NCI-H345 (cell line): Measurements from ENCODE around the gene KIF3C.
"Not testable (repeated sequence)": the region's sequence is repeated elsewhere in the genome, so short reads cannot be mapped to it uniquely, and the experiment has no call there.

ENCODE experiments used
- DNase-seq: peaks from one replicate; lab custom pipeline; 2025; lab: John Stamatoyannopoulos, UW

The KIF3C gene

DNA sequence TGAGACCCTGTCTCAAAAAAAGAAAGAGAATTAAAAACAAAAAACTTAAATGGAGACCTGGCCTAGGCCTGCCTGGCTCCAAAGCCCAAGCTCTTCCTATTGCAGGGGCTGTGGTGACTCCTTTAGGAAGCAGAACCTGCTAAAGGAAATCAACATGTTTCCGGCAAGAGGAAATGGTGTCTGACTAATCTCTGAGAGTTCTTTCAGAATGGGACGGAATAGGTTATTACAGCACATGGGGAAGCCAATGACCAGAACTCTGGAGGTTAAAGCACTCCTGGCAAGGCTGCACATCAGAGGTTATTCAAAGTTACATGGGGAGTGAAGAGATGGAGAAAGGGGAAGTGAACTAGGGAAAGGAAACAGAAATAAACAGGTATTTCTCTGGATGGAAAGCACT, 21.4 kb downstream of the KIF3C start:
- no peak for DNase-seq

DNA sequence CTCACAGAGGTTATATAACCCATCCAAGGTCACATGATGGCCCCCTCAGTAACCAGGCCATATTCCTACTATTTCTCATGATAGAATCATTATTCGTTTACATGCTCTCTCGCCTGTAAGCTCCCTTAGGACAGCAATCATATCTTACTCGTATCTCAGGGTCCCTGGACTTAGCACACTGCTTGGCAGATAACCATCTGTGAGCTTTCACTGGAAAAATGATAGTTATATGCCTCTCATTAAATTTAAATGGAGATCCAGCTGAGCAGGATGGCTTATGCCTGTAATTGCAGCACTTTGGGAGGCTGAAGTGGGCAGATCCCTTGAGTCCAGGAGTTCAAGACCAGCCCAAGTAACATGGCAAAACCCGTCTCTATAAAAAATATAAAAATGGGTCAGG, 21.9 kb downstream of the KIF3C start:
- no peak for DNase-seq

DNA sequence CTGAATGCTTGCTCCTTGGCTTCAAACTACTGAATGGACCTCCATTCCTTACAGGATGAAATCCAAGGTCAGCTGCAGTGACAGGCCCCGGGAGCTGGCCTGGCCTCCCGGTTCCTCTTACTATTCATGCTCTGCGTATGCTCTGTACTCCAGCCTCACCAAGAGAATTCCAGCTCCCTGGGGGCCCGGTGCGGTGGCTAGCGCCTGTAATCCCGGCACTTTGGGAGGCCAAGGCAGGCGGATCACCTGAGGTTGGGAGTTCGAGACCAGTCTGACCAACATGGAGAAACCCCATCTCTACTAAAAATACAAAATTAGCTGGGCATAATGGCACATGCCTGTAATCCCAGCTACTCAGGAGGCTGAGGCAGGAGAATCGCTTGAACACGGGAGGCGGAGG, 23.7 kb downstream of the KIF3C start:
- not testable (repeated sequence) for DNase-seq

DNA sequence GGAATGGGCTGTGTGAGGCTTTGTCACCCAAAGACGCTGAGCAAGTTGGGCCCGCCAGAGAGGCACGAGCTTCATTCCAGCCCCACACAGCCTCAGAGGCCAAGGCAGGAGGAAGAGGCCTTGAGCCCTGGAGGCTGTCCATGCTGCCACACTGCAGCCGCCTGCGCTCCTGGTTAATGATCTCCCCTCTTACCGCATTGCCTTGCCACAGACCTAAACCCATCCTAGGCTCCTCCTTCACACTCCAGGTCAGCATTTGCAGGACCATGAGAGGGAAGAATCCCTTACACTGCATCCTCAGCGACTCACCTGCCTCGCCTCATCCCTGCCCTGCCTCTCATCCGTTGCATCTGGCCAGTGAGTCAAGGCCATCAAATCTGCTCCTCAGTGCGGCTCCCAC, 24.6 kb downstream of the KIF3C start:
- no peak for DNase-seq

DNA sequence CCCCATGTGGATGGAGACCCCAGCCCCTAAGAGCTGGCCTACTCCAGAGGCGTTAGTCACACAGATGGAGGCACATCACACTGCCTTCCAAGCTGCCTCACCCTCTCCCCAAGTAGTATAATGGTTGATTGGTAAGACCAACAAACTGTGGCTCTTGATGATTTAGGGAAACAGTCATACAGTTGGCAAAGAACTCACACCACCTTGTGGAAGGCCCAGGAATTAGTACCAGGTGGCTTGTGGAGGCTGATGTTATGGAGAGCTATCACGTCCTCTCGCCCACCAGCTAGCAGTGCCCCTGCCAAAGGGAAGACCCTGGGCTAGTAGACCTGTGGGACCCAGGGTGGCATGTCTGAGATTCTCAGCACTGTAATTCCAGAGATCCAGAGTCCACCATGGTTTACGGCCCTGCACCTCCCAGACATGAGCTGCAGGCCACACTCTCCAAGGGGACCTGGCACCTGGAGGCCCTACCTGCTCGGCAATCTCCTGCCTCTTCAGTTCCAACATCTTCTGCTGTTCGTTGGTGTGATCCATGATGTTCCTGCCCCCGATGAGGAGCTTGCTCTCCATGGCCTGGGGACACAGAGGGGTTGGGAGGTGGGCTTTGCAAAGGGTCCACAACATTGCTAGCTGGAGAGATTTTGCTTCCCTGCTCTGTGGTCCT, 26.3 kb downstream of the KIF3C start:
- DNase-seq = no peak

DNA sequence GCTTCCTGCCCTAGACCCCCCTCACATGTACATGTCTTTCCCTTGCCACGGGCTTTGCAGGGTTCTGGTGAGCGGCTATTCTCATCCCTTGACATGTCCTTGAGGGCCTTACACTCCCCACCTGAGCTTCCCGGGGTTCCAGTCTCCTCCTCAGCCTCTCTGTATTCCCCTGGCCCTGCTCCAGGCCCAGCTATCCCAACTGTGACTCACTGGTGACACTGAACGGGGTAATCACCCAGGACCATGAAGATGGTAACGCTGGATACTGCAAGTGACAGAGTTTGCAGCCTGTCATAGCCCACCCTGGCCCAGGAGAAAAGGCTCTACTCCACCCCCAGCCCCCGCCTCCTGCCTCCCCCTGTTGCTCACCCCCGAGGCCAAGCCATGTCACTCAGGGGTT, 27.3 kb downstream of the KIF3C start:
- no peak for DNase-seq

DNA sequence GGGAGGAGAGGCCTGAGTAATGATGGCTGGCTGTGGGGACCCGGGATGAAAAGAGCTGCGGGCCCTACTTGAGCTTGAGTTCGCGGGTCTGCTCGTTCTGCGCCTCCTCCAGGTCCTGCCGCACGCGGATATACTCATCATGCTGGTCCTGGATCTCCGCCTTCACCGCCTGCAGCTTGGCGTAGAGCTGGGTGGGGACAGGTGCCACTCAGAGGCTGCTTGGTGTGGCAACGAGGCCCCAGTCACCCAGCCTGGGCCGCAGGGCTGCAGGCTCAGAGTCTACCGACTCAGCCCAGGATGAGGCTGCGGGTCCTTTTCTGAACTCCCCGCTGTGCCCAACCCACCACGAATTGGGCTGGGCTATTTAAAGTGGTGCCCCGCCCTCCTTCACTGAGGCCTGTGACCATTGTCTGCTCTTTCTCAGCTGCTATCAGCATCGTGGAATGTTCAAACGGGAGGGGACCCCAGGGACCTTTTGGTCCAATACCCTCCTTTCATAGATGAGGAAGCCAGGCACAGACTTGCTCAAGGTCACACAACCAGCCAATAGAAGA, 28.0 kb downstream of the KIF3C start:
- DNase-seq = no peak

DNA sequence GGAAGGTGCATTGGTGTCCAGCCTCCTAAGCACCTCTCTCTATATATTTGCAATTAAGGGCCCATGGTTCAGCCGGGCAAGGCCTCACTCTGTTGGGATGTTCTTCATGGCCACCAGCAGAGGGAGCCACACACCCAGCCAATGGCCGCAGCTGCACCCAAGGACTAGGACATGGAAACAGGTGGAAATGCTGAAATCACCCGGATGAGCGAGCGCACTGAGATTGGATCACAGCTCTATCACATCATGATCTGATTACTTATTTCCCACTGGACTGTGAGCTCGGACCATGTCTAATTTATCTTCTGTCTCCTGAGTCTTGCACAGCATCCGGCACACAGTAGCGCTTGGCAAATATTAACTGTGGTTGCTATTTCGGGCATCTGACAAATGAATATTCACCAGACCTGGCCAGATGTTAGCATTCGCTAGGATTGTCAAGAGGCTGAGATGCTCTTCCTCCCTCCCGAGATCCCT, 31.2 kb downstream of the KIF3C start:
- peak; percentile 87 for DNase-seq

DNA sequence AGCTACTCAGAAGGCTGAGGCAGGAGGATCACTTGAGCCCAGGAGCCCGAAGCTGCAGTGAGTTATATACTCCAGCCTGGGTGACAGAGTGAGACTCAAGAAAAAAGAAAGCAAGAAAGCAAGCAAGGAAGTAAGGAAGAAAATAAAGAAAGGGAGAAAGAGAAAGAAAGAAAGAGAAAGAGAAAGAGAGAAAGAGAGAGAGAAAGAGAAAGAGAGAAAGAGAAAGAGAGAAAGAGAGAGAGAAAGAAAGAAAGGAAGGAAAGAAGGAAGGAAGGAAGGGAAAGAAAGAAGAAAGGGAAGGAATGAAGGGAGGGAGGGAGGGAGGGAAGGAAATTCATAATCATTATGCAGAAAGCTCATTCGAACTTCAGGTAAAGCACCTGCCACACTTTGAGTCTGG, 33.9 kb downstream of the KIF3C start:
- DNase-seq = no peak

DNA sequence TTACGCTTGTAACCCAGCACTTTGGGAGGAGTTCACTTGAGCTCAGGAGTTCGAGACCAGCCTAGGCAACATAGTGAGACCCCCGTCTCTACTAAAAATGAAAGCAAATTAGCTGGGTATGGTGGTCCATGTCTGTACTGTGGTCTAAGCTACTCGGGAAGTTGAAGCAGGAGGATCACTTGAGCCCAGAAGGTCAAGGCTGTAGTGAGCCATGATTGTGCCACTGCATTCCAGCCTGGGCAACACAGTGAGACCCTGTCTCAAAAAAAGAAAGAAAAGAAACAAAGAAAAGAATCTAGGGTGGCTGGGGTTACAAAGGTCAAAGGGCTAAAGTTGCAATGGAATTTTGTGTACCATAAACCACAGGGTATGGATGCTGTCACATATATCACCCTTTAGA, 41.3 kb downstream of the KIF3C start:
- no peak for DNase-seq

DNA sequence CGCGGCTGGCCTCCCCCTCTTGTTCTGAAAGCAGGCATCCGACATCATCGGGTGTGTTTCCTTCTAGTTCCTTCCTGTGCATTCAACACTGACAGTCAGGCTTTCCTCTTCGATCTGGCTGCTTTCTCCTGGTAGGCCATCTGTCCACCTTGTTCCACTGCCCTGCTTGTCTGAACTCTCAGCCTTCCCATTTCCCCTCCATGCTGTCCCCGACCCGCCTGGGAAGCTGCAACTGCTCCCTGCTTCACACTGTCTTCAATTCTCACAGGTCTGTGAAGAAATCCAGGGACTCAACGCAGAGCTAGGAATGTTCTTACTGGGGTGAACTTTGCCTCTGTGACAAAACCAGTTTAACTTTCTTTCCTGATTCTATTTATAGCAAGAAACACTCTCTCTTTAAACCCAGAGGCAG, 43.0 kb downstream of the KIF3C start:
- DNase-seq = no peak

DNA sequence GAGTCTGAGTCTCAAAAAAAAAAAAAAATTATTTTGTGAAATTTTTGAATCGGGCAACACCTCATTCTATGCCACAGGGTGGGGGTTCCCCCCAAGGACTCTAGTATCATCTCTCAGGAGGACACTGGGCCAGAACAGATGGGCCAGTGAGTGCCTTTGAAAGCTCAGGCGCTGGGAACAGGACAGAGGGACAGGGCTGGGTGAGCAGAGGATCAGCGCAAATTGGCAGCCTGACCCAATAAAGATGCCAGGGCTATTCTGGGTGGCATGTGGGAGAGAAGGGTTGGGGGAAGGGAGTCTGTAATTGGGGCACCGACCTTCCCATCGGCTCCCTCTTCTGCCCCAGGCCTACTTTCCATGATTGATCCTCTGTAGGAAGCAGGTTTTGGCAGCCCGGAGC, 44.0 kb downstream of the KIF3C start:
- no peak for DNase-seq

DNA sequence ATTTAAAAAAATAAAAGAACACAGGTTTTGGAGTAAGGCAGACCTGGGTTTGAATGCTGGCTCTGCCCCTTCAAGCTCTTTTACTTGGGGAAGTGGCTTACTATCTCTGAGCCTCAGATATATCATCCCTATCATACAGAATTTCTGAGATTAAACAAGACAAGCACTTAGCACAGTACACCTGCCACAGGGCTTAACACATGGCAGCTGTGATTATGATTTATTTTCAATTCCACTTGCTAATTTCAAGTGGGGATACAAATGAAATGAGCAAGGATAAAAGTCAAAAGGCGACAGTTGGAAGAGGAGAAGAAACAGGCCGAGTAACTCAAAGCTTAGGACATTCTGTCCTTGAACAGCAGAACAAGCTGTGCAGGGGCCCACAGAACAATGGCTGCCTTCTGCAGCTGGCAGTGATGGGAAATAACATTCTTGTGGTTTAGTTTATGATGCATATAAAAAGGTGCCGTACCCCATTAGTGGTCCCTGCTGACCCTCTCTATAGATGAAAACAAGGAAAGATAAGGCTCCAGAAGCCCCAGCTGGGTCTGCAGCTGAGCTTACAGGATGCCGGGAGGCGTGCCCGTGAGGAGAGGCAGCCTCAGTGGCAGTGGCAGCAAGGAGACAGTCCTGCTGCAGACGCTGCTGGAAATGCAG, 45.3 kb downstream of the KIF3C start:
- DNase-seq = no peak

DNA sequence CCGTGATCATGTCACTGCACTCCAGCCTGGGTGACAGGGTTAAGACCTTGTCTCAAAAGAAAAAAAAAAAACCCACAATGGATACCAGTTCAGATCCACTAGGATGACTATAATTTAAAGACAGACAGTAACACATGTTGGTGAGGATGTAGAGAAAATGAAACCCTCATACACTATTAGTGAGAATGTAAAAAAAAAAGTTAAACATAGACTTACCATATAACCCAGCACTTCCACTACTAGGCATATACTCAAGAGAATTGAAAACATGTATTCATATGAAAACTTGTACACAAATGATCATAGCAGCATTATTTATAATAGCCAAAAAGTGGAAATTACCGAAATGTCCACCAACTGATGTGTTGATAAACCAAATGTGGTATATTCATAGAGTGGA, 48.7 kb downstream of the KIF3C start:
- no peak for DNase-seq

DNA sequence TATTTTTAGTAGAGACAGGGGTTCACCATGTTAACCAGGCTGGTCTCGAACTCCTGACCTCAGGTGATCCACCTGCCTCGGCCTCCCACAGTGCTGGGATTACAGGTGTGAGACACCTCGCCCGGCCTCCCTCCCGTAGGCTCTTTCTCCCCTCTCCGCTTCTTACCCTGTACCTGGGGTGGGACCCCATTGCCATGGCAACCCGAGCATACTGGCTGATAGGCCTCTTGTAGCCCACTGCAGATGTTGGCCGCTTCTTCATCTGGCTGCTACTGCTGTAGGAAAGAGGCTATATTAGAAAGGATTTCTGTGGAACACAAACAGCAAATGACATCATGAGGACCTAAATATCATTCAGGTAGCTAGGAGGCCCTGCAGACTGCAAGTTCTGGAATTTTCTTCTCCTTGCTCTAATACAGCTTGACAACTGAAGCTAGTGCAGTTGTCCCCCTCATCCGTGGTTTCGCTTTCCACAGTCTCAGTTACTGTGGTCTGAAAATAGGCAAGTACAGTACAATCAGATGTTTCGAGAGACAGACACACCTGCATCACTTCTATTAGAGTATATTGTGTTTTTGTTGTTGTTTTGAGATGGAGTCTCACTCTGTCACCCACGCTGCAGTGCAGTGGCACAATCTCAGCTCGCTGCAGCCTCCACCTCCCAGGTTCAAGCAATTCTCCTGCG, 52.4 kb downstream of the KIF3C start:
- no peak for DNase-seq

DNA sequence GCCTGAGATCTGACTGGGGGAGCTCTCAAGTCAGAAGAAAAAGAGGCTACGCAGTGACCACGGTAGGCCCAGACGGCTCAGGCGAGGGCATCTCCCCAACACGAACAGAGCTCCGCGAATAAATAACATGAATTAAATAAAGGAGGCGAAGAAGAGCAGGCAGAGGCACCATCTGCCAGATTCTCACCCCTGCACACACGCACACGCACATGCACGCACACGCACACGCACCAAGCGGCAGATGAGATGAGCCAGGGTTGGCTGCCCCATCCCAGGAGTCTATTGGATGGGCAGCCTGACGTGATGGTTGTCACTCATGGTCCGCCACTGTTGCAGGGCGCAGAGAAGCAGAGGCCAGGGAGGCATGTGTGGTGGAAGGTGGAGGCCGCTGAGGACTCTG, 53.6 kb downstream of the KIF3C start:
- no peak for DNase-seq

DNA sequence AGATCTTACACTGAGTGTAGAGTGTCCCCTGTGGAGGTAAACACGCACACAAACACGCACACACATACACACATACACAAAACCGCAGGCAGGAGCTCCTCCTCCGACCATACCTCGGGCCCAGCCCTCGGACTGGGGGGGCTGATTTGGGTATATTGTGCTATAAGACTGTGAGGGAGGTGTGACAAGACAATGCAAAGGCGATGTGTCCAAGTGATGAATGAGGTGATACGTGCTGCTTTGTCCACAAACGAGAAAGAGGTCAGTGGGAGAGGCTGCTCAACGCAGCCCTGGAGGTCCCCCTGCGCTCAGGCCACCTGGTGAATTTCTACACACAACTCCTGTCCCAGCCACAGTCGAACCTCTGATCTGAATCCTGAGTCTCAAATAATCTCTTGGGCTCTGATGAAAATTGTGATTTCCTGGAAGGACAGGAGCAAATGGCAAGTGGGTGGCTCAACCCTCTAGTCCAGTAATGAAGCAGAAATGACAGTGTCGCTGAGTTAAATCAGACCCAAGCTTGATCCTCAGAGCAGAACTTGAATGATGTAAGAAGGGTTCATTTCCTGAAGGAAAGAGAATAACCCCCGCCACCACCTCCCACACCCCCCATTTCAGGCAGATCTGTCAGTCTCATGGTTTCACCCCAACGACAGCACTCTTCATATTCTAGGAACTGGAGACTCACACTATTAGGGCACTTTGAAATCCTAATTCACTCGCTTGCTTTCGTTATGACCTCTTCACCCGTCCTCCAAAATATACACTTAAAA, 55.1 kb downstream of the KIF3C start:
- DNase-seq = no peak

DNA sequence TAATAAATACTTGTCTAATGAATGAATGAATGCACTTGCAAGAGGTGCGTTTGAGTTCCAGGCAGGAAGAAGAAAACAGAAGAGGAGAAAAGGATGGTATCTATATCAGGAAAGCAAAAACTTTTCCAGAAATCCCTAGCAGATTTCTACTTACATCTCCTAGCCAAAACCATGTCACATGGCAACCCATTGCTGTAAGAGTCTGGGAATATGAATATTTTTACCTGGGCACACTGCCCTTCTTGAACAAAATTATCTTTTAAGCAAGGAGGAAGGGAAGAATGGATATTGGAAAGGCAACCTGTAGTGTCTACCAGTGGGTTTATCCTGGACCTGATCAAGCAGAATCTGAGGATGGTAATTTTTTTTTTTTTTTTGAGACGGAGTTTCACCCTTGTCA, 59.8 kb downstream of the KIF3C start:
- DNase-seq = no peak

DNA sequence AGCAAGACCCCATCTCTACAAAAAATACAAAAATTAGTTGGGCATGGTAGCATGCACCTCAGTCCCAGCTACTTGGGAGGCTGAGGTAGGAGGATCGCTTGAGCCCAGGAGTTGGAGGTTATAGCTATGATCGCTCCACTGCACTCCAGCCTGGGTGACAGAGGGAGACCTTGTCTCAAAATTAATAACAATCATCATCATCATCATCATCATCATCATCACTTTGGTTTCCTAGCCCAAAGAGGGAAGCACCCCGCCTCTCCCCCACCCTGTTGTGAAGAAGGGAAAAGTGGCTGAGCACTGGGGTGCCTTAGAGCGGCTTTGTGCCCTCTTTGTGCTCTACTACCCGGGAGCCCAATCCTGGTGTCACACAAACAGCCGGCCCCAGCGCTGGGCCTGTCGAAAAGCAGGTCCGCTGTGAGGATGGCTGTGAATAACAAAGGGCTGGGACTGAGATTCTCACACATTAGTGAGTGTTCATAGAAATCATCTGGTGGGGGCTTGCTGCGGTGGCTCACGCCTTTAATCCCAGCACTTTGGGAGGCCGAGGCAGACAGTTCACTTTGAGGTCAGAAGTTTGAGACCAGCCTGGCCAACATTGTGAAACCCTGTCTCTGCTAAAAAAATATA, 61.4 kb downstream of the KIF3C start:
- no peak for DNase-seq

DNA sequence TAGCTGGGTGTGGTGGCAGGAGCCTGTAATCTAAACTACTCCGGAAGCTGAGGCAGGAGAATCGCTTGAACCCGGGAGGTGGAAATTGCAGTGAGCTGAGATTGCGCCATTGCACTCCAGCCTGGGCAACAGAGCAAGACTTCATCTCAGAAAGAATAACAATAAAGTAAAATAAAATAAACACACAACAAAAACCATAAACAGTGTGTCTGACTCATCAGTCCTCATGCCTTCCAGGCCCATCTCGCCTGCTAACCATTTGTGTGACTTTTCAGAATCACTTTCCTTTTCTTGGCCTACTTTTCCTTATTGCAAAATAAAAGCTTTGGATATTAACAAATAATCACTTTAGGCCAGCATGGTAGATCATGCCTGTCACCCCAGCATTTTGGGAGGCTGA, 62.0 kb downstream of the KIF3C start:
- DNase-seq = no peak

DNA sequence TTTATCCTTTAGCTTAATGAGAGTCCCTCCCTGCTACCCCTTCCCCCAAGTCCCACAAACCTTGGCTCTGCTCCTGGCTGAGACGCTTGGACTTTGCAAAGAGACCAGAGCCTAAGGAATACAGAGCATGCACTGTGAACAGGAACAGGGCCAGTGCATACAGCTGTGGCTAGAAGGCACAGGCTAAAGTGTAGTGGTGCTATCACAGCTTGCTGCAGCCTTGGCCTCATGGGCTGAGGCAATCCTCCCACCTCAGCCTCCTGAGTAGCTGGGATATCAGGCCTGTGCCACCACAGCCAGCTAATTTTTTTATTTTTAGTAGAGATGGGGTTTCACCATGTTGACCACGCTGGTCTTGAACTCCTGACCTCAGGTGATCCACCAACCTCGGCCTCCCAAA, 64.5 kb downstream of the KIF3C start:
- no peak for DNase-seq

DNA sequence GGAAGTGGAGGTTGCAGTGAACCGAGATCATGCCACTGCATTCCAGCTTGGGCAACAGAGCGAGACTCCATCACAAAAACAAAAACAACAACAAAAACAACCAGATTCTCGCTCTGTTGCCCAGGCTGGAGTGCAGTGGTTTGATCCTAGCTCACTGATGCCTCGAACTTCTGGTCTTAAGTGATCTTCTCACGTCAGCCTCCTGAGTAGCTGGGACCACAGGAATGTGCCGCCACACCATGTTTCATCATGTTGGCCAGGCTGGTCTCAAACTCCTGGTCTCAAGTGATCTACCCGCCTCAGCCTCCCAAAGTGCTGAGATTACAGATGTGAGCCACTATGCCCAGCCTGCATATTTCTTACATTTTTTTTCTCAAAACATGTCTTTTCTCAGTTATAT, 64.9 kb downstream of the KIF3C start:
- DNase-seq = not testable (repeated sequence)
